Right cardiac atrium (tissue), 5 donors: ENCODE data around the gene CCL13. TPM values are rescaled to one million over a fixed set of nuclear protein-coding genes. Genes with fewer than 3 reads are reported as not detected.

Source experiments
- ATAC-seq, 2 donors: fragments of 200-7000 bp; cut with Tn5 transposase; one replicate each; pipeline versions ENCODE4 v1.8.0 to v1.9.1; 2020; ENCODE audit warnings: moderate library complexity in 2 of 2, mild to moderate bottlenecking in 1 of 2
- DNase-seq, 3 donors: peaks; one replicate each; pipeline ENCODE4 v3.0.0-alpha.2; 2020
- H3K27ac ChIP-seq: one replicate; pipeline ENCODE4 v1.5.1; 2013; ENCODE audit warnings: mild to moderate bottlenecking, low read length, control low read depth, moderate library complexity
- H3K27me3 ChIP-seq: one replicate; pipeline ENCODE4 v1.6.1; 2013; ENCODE audit not compliant: control insufficient read depth, insufficient read depth
- H3K4me1 ChIP-seq: one replicate; pipeline ENCODE4 v1.6.1; 2013; ENCODE audit warnings: low read length; ENCODE audit not compliant: control insufficient read depth, insufficient read depth
- H3K4me3 ChIP-seq: one replicate; pipeline ENCODE4 v1.5.1; 2013; ENCODE audit warnings: low read length, control low read depth
- H3K9me3 ChIP-seq: one replicate; pipeline ENCODE4 v1.6.1; 2013; ENCODE audit warnings: low read length; ENCODE audit not compliant: control insufficient read depth
- WGBS: extraction: QIAGEN DNeasy Blood & Tissue Kit; methylation state at CpG from one replicate; pipeline ENCODE4 v1.1.7; 2013; 5-methylcytosine and 5-hydroxymethylcytosine counted together
- intact Hi-C, 4 donors: fragments of 100-400 bp; cut with DNase I; formaldehyde crosslinking; loops; one replicate each; pipeline versions ENCODE4 v1.11.0 to v1.14.0; 2022 to 2023
- polyA plus RNA-seq: library from polyadenylated mRNA; stranded (reverse); fragments of 200-250 nt; gene quantifications from one replicate; pipeline ENCODE4 v1.2.3, GENCODE V29; 2013
- total RNA-seq, 4 donors: library from RNA; stranded (reverse); fragmentation: NEBNext Ultra II Directional; extraction: Animal tissue kit (Norgen Biotek cat#: 25700); gene quantifications; one replicate each; pipeline ENCODE4 v1.2.1, GENCODE V29; 2021
- donor health status: healthy with polysubstance abuse.
- donor health status: DM: no; HTN: yes; CAD: no.
- donor health status: DM: no; HTN: no; CAD: no.
- donor health status: DM: no; HTN: yes; CAD: no; lungs with severe emphysema.
- donor health status: DM: yes; HTN: yes; CAD: no.

The CCL13 gene
- total and polyA plus RNA-seq, 5 donors: 0.40 to 4.3 (median 1.0) TPM

GRCh38 chr17:34400301-34400931 is 44.1 kb downstream of the CCL13 start:
- no peak overlapping the region for H3K4me3 ChIP-seq
- no peak for ATAC-seq
- no peak overlapping the region for H3K27ac ChIP-seq
- intact Hi-C loops: no loop called here
- H3K9me3 ChIP-seq: no peaks in the 10 kb centered on the region
- no peaks in the 10 kb centered on the region for H3K27me3 ChIP-seq
- no peaks in the 10 kb centered on the region for H3K4me1 ChIP-seq
- WGBS: 61% methylated on average over 10 of the region's 10 CpGs
- DNase-seq: no peak

GRCh38 chr17:34401165-34401564 is 44.9 kb downstream of the CCL13 start:
- Histone ChIP-seq H3K9me3 (no peaks in the 10 kb centered on the region), H3K27me3 (no peaks in the 10 kb centered on the region), H3K4me1 (no peaks in the 10 kb centered on the region), H3K4me3 (no peak overlapping the region), H3K27ac (no peak overlapping the region)
- 85% methylated on average over 5 of the region's 5 CpGs for WGBS
- intact Hi-C loops: no loop called here
- ATAC-seq: no peak
- DNase-seq: no peak

GRCh38 chr17:34403006-34403405 is 46.7 kb downstream of the CCL13 start:
- no peaks in the 10 kb centered on the region for H3K27me3 ChIP-seq
- DNase-seq (no peak), ATAC-seq (no peak)
- no peak overlapping the region for H3K27ac ChIP-seq
- WGBS: 64% methylated on average over 4 of the region's 4 CpGs
- H3K4me3 ChIP-seq: no peak overlapping the region
- H3K9me3 ChIP-seq: no peaks in the 10 kb centered on the region
- intact Hi-C loops: no loop called here
- no peaks in the 10 kb centered on the region for H3K4me1 ChIP-seq

- intact Hi-C loops: no loop called here
- Histone ChIP-seq H3K4me1 (no peaks in the 10 kb centered on the region), H3K4me3 (no peak overlapping the region), H3K27me3 (no peaks in the 10 kb centered on the region), H3K9me3 (no peaks in the 10 kb centered on the region), H3K27ac (no peak overlapping the region)
- WGBS: 80% methylated on average over 6 of the region's 6 CpGs
- ATAC-seq (no peak), DNase-seq (no peak)
These were observed 49.9 kb downstream of the CCL13 start for GRCh38 chr17:34406226-34406625.

Other genes with a start within 250 kb of the CCL13 start
- gene CCL2, start 101.2 kb upstream of the CCL13 start, total RNA-seq: 100 to 1,000 TPM in 1 of 4 donors, 10 to 100 TPM in 3; 24.7 to 211 (median 51.7) TPM
- 93.8 TPM for gene CCL2, start 101.2 kb upstream of the CCL13 start, polyA plus RNA-seq
- gene CCL7, start 86.3 kb upstream of the CCL13 start, total RNA-seq: not detected
- not detected for gene CCL7, start 86.3 kb upstream of the CCL13 start, polyA plus RNA-seq
- 1 to 10 TPM in 1 of 4 donors, under 1 TPM in 3; 0.21 to 5.5 (median 0.82) TPM for gene CCL11, start 70.7 kb upstream of the CCL13 start, total RNA-seq
- 0.36 TPM for gene CCL11, start 70.7 kb upstream of the CCL13 start, polyA plus RNA-seq
- gene CCL8, start 37.0 kb upstream of the CCL13 start, total RNA-seq: under 1 TPM in 3 of 4 donors, not detected in 1; 0.17 to 0.84 (median 0.24) TPM
- 0.34 TPM for gene CCL8, start 37.0 kb upstream of the CCL13 start, polyA plus RNA-seq
- gene CCL1, start 6.8 kb downstream of the CCL13 start, total RNA-seq: not detected
- not detected for gene CCL1, start 6.8 kb downstream of the CCL13 start, polyA plus RNA-seq
- under 1 TPM; 0.06 to 0.35 (median 0.16) TPM for gene TMEM132E, start 223.1 kb downstream of the CCL13 start, total RNA-seq
- 0.16 TPM for gene TMEM132E, start 223.1 kb downstream of the CCL13 start, polyA plus RNA-seq